ENCODE results near the gene NPHS1.

- TF ChIP-seq, protein P1, sequence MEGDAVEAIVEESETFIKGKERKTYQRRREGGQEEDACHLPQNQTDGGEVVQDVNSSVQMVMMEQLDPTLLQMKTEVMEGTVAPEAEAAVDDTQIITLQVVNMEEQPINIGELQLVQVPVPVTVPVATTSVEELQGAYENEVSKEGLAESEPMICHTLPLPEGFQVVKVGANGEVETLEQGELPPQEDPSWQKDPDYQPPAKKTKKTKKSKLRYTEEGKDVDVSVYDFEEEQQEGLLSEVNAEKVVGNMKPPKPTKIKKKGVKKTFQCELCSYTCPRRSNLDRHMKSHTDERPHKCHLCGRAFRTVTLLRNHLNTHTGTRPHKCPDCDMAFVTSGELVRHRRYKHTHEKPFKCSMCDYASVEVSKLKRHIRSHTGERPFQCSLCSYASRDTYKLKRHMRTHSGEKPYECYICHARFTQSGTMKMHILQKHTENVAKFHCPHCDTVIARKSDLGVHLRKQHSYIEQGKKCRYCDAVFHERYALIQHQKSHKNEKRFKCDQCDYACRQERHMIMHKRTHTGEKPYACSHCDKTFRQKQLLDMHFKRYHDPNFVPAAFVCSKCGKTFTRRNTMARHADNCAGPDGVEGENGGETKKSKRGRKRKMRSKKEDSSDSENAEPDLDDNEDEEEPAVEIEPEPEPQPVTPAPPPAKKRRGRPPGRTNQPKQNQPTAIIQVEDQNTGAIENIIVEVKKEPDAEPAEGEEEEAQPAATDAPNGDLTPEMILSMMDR (IDR thresholded peaks at IDR 0.05), result no peak
- no peak for TF ChIP-seq POLR2AphosphoS5 (IDR thresholded peaks at IDR 0.05; ENCODE audit: low read depth, low read length)
Observed at GRCh38 chr19:35858311-35858710, 6.0 kb upstream of the NPHS1 start.
